ENCODE data around the gene ANKRD31.

The ANKRD31 gene

GRCh38 chr5:75034137-75034739, 202.4 kb downstream of the ANKRD31 start:
- DNase-seq (ENCODE audit: low read depth, low spot score), result no peak

DNA sequence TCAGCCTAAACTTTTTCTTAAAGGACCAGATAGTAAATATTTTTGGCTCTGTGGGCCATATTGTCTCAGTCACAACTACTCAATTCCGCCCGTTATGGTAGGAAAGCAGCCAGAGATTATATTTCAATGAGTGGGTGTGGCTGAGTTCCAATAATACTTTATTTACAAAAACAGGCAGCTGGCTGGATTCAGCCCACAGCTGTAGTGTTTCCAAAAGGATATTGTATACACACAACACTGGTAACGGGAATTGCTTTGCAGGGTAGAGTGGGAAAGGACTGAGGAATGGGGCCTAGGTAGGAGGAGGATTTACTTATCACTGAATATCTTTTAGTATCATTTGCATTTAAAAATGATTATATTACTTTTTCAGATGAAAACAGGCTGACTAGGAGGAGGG, 205.3 kb downstream of the ANKRD31 start:
- DNase-seq (ENCODE audit: low read depth, low spot score), result no peak

DNA sequence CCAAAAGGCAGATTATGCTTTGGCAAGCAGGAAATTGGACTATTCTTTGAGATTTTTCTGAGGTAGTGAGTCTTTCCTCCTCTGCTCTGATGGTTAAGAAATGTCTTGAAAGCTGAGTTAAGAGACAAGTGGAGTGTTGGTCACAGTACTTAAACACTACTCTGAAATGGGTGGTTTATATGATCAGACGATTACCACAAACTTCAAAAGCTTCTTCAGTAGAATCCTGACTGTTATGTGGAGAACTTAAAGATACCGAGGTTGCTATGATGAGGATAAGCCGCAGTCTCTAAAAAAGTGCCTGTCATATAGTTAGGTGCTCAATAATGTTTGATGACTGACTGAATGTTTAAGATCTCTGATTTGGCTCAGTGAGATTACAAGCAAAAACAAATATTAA, 208.6 kb downstream of the ANKRD31 start:
- DNase-seq (ENCODE audit: low read depth, low spot score), result no peak

DNA sequence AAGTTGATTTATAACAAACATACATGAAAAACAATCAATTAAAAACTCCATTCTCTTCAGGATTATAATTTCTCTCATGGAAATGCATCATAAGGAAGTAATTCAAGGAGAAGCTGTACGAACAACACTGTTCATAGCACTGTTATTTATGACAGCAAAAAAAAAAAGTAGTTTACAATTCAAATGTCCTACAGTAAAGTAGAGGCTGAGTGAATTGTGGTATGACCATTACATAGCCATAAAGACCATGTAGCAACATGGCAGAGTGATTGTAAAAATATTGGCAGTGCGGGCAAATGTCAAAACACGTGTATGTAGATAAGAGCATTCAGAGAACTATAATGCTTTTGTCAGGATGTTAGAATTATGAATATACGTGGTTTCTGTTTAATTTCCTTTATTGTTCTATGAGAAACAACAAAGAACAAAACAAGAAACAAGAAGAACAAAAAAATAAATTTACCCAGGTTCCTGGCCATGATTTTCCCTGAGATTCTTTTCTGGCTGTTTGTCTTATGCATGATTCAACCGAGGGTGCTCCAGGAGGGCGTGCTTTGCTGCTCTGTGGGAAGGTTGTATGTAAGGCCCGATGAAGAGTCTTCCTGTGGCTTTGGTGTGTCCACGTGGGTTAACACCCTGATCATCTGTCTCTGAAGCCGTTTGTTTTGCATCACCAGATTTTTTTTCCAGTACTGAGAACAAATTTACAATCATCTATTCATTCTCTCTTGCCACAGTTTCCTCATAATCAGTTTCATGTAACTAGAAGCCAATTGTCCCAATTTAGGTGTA, 213.1 kb downstream of the ANKRD31 start:
- DNase-seq (ENCODE audit: low read depth, low spot score), result no peak

DNA sequence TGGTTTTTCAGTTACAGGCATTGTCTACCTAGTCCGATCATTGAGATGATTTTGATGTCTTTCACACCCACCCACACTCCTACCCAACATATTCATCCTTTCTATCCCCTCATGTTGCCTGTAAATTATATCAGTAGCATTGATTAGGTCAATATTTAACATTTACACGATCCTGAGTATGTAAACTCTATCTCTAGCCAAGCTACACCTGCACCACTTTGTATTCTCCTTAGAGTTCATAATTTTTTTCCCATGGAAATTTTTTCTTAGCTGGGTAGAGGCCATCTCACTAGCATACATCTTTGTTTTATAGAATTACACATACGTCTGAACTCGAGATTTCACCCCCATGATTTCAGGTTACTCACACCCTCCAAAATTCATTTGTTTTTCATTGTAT, 214.9 kb downstream of the ANKRD31 start:
- DNase-seq (ENCODE audit: low read depth, low spot score), result no peak

- DNase-seq (ENCODE audit: low read depth, low spot score), result no peak
These were observed 215.5 kb downstream of the ANKRD31 start for GRCh38 chr5:75021219-75021618.

- DNase-seq (ENCODE audit: low read depth, low spot score), result no peak
These were observed 216.5 kb downstream of the ANKRD31 start for GRCh38 chr5:75020016-75020656.

GRCh38 chr5:75018805-75019587, 217.7 kb downstream of the ANKRD31 start:
- no peak for DNase-seq (ENCODE audit: low read depth, low spot score)

All from activated naive CD8-positive, alpha-beta T cell treated with anti-CD3 and anti-CD28 coated beads, Interleukin-2, amount 50 U/mL, for 16 hours (primary cell).